Activated naive CD8-positive, alpha-beta T cell treated with anti-CD3 and anti-CD28 coated beads for 36 hours (primary cell): ENCODE results near the gene STMN3. TPM values are rescaled to one million over a fixed set of nuclear protein-coding genes. Genes with fewer than 3 reads are reported as not detected.

Source experiments
- DNase-seq: peaks from one replicate; pipeline ENCODE4 v3.0.0; 2021
- H3K27ac Mint-ChIP-seq: one replicate; pipeline ENCODE4 v1.8.0; 2022; ENCODE audit warnings: mild to moderate bottlenecking, moderate library complexity, mixed read lengths
- H3K27me3 Mint-ChIP-seq: one replicate; pipeline ENCODE4 v1.8.0; 2022; ENCODE audit warnings: mild to moderate bottlenecking, mixed read lengths
- H3K36me3 Mint-ChIP-seq: one replicate; pipeline ENCODE4 v1.8.0; 2021; ENCODE audit warnings: mild to moderate bottlenecking, mixed read lengths
- H3K4me1 Mint-ChIP-seq: one replicate; pipeline ENCODE4 v1.8.0; 2021; ENCODE audit warnings: mixed read lengths
- H3K4me3 Mint-ChIP-seq: one replicate; pipeline ENCODE4 v1.8.0; 2022; ENCODE audit warnings: mild to moderate bottlenecking, moderate library complexity, mixed read lengths
- H3K9me3 Mint-ChIP-seq: one replicate; pipeline ENCODE4 v1.8.0; 2022; ENCODE audit warnings: mixed read lengths
- total RNA-seq, 2 experiments: library from RNA; stranded (reverse); gene quantifications; one replicate each; pipeline ENCODE4 v1.2.3, GENCODE V29; 2021

Gene STMN3
- total RNA-seq, 2 experiments from 2014 or later, result 10.2 to 11.7 TPM

- peaks cover 3% of the 10 kb centered on the region for H3K36me3 Mint-ChIP-seq
- H3K27ac Mint-ChIP-seq, result peak overlapping the region; percentile 60
- H3K4me3 Mint-ChIP-seq, result peak overlapping the region; percentile 4
- peak; percentile 52 for DNase-seq
- peaks cover 5% of the 10 kb centered on the region for H3K4me1 Mint-ChIP-seq
- no peaks in the 10 kb centered on the region for H3K27me3 Mint-ChIP-seq
- no peaks in the 10 kb centered on the region for H3K9me3 Mint-ChIP-seq
These were observed 33.5 kb upstream of the STMN3 start for GRCh38 chr20:63686492-63687321.

- no peak for DNase-seq
- Mint-ChIP-seq H3K27me3 (no peaks in the 10 kb centered on the region), H3K9me3 (no peaks in the 10 kb centered on the region), H3K4me1 (peaks cover 5% of the 10 kb centered on the region), H3K27ac (peak overlapping the region; percentile 60), H3K36me3 (peaks cover 3% of the 10 kb centered on the region), H3K4me3 (no peak overlapping the region)
These were observed 32.9 kb upstream of the STMN3 start for GRCh38 chr20:63686094-63686491.

DNA sequence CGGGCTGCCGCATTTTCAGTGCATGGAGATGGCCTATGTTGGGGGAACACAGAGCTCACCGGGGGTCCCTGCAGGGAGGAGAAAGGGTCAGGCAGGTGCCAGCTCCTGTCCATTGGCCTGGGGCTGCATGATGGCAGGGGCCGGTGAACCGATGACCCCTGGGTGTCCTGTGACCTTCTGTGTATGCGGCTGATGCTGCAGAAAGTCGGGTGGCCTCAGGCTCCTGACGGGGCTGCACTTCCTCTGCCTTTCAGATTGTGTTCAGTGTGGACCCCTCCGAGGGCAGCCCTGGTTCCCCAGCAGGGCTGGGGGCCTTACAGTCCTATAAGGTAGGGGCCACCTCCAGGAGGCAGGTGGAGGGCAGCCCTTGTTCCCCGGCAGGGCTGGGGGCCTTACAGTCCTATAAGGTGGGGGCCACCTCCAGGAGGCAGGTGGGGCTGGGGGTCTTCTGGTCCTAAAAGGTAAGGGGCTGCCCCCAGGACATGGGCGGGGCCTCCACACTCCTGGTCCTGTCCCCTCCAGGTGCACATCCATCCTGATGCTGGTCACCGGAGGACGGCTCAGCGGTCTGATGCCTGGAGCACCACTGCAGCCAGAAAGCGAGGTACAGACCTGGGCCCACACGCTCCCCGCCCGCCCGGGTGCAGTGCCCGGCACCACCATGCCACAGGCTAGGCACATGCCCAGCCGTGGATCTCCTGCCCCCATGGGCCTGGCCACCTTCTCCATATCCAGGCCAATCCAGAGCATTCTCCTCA is 32.2 kb upstream of the STMN3 start:
- H3K27ac Mint-ChIP-seq, result no peak overlapping the region
- DNase-seq, result no peak
- no peak overlapping the region for H3K4me3 Mint-ChIP-seq
- no peaks in the 10 kb centered on the region for H3K9me3 Mint-ChIP-seq
- H3K36me3 Mint-ChIP-seq, result peaks cover 3% of the 10 kb centered on the region
- H3K27me3 Mint-ChIP-seq, result no peaks in the 10 kb centered on the region
- H3K4me1 Mint-ChIP-seq, result peaks cover 5% of the 10 kb centered on the region

- Mint-ChIP-seq H3K36me3 (peaks cover 10% of the 10 kb centered on the region), H3K27ac (no peak overlapping the region), H3K4me3 (no peak overlapping the region), H3K9me3 (no peaks in the 10 kb centered on the region), H3K4me1 (peaks cover 5% of the 10 kb centered on the region), H3K27me3 (no peaks in the 10 kb centered on the region)
- no peak for DNase-seq
These were observed 29.3 kb upstream of the STMN3 start for GRCh38 chr20:63682384-63683139.

DNA sequence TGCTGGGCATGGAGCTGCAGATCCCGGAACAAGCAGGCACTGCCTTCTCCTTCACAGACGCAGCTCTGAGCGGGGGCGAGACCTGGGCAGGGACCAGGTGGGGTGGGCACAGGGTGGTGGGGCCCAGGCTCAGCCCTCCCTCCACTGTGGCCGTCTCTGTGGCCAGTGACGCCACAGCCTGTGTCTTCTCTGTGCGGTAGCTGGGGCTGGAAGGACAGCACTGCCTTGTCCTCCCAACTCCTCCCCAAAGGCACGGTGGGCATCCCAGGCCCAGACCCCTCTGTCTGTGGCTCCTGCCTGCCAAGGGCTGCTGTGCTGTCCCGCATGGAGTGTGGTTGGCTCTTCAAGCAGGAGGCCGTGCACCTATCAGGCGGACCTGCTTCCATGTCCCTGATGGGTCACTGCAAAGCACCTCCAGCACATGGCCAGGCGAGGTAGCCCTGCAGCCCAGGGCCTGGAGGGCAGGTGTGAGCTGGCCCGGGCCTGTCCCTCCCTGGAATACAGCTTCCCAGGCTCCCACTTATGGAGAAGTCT is 28.5 kb upstream of the STMN3 start:
- H3K4me3 Mint-ChIP-seq, result no peak overlapping the region
- peaks cover 12% of the 10 kb centered on the region for H3K36me3 Mint-ChIP-seq
- no peaks in the 10 kb centered on the region for H3K27me3 Mint-ChIP-seq
- DNase-seq, result no peak
- peaks cover 3% of the 10 kb centered on the region for H3K4me1 Mint-ChIP-seq
- H3K9me3 Mint-ChIP-seq, result no peaks in the 10 kb centered on the region
- H3K27ac Mint-ChIP-seq, result no peak overlapping the region

DNA sequence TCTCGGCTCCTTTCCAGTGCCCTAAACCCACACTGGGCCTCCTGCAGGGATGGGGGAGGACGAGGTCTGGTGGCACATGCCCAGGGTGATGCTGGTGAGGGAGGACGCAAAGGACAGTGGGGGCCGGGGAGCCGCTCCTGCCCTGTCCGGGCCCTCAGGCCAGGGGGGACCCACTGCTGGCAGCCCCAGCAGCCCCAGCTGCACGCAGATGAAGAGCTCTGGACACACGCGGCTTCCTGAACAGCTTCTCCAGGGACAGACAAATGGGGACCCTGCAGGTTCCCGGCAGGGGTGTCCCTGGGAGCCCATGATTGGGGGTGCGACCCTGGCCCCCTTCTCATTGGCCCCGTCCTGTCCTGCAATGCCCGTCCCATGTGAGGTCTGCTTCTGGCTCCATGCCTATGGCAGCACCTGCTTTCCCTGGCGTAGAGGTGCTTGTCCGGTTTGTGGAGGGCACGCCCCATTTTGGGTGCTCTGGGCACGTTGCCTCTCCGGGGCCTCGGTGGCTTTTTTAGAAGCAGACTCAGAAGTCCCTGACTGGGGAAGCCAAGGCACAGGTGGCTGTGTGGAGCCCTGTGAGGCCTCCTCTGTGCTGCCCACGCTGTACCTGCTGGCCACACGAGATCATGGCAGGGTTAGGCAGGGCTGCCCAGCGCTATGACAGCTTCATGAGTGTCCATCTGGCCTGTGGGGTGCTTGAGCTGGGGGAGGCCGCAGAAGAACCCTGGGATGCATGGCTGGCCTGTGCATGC is 27.8 kb upstream of the STMN3 start:
- H3K4me1 Mint-ChIP-seq, result peaks cover 3% of the 10 kb centered on the region
- H3K27ac Mint-ChIP-seq, result no peak overlapping the region
- no peaks in the 10 kb centered on the region for H3K27me3 Mint-ChIP-seq
- DNase-seq, result no peak
- peaks cover 12% of the 10 kb centered on the region for H3K36me3 Mint-ChIP-seq
- no peaks in the 10 kb centered on the region for H3K9me3 Mint-ChIP-seq
- no peak overlapping the region for H3K4me3 Mint-ChIP-seq

GRCh38 chr20:63680427-63680826 is 27.2 kb upstream of the STMN3 start:
- peaks cover 3% of the 10 kb centered on the region for H3K4me1 Mint-ChIP-seq
- no peaks in the 10 kb centered on the region for H3K9me3 Mint-ChIP-seq
- H3K4me3 Mint-ChIP-seq, result no peak overlapping the region

DNA sequence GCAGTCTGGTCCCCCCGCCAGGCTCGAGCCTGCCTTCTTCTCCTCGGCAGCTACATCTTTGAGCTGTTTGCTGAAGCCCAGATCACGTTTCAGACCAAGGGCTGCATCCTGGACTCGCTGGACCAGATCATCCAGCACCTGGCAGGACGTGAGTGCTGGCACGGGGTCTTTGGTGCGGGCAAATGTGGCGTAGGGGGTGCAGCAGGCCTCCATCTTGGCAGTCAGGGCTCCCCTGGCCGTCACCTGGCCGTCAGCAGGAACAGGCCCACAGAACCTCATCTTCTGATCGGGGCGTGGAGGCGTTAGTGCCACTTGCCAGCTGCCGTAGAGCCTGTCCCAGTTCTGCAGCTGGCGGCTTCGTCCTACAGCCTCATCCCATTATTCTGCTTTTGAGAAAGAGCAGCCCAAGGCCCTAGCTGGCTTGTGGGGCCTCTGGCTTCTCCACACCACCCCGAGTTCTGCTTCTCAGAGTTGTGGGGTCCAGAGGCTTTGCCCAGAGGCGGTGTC is 26.6 kb upstream of the STMN3 start:
- peaks cover 12% of the 10 kb centered on the region for H3K36me3 Mint-ChIP-seq
- H3K4me1 Mint-ChIP-seq, result peaks cover 3% of the 10 kb centered on the region
- H3K9me3 Mint-ChIP-seq, result no peaks in the 10 kb centered on the region
- H3K4me3 Mint-ChIP-seq, result no peak overlapping the region
- H3K27ac Mint-ChIP-seq, result no peak overlapping the region
- H3K27me3 Mint-ChIP-seq, result no peaks in the 10 kb centered on the region
- DNase-seq, result no peak

More at GRCh38 chr20:63680427-63680826, 27.2 kb upstream of the STMN3 start:
- no peaks in the 10 kb centered on the region for H3K27me3 Mint-ChIP-seq
- no peak for DNase-seq
- no peak overlapping the region for H3K27ac Mint-ChIP-seq
- peaks cover 12% of the 10 kb centered on the region for H3K36me3 Mint-ChIP-seq

- Mint-ChIP-seq H3K27me3 (no peaks in the 10 kb centered on the region), H3K36me3 (peaks cover 12% of the 10 kb centered on the region), H3K4me3 (no peak overlapping the region), H3K4me1 (peaks cover 3% of the 10 kb centered on the region), H3K9me3 (no peaks in the 10 kb centered on the region), H3K27ac (no peak overlapping the region)
- no peak for DNase-seq
These were observed 25.6 kb upstream of the STMN3 start for GRCh38 chr20:63678667-63679465.

DNA sequence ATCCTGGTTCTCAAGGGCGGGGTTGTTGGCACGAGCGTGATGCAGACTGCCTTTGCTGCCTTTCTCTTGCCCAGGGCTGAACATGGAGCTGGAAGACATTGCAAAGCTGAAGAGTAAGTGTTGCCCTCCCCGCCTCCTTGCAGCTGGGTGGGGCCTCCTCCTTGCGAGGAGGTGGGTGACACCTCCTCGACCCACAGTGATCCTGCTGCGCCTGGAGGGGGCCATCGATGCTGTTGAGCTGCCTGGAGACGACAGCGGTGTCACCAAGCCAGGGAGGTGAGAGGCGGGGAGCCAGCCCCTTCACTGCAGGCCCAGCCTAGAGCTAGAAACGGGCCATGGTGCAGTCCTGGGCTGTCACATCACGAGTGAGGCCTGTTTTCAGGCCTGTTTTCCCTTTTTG is 24.8 kb upstream of the STMN3 start:
- Mint-ChIP-seq H3K27ac (no peak overlapping the region), H3K4me3 (no peak overlapping the region), H3K4me1 (peaks cover 3% of the 10 kb centered on the region), H3K9me3 (no peaks in the 10 kb centered on the region), H3K36me3 (peaks cover 11% of the 10 kb centered on the region), H3K27me3 (no peaks in the 10 kb centered on the region)
- no peak for DNase-seq

DNA sequence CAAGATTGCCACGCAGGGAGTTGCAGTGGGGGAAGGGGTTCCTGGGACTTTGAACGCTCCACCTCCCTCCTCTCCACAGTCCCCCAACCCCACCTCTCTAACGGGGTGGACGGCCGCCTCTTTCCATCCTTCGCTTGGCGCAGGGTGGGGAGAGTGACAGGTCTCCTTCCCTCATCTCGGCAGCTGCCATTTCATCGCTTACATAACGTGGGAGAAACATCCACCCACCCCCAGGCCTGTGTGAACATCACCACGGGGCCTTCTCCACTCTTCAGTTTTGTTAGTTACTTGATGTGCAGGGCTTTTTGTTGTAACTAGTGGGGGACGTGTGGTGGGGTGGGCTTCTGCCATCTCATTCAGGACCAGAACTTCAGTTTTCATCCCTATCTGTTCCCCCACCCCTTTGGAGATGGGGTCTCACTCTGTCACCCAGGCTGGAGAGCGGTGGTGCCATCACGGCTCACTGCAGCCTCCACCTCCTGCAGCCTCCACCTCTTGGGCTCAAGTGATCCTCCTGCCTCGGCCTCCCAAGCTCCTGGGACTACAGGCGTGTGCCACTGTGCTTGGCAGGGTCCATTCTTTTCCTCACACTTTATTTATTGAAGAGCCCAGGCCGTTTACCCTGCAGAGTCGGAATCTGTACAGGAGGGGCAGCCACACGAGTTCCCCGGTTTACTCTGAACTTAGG is 22.6 kb upstream of the STMN3 start:
- H3K27ac Mint-ChIP-seq, result no peak overlapping the region
- peaks cover 11% of the 10 kb centered on the region for H3K36me3 Mint-ChIP-seq
- no peak overlapping the region for H3K4me3 Mint-ChIP-seq
- H3K4me1 Mint-ChIP-seq, result no peaks in the 10 kb centered on the region
- no peak for DNase-seq
- no peaks in the 10 kb centered on the region for H3K9me3 Mint-ChIP-seq
- no peaks in the 10 kb centered on the region for H3K27me3 Mint-ChIP-seq

- Mint-ChIP-seq H3K27me3 (no peaks in the 10 kb centered on the region), H3K36me3 (peaks cover 17% of the 10 kb centered on the region), H3K9me3 (no peaks in the 10 kb centered on the region), H3K4me3 (no peak overlapping the region), H3K27ac (no peak overlapping the region), H3K4me1 (no peaks in the 10 kb centered on the region)
- DNase-seq, result no peak
These were observed 20.7 kb upstream of the STMN3 start for GRCh38 chr20:63673951-63674350.

GRCh38 chr20:63672666-63673065 is 19.4 kb upstream of the STMN3 start:
- Mint-ChIP-seq H3K4me1 (no peaks in the 10 kb centered on the region), H3K27me3 (no peaks in the 10 kb centered on the region), H3K9me3 (no peaks in the 10 kb centered on the region), H3K4me3 (no peak overlapping the region), H3K27ac (no peak overlapping the region), H3K36me3 (peaks cover 14% of the 10 kb centered on the region)
- DNase-seq, result no peak
